H1 (cell line): Measurements from ENCODE around the gene LIN37. TPM values are rescaled to one million over a fixed set of nuclear protein-coding genes. Genes with fewer than 3 reads are reported as not detected.

Source experiments
- CTCF ChIA-PET: fragments of 300-600 bp; sonication (Branson Sonifier 250); formaldehyde crosslinking; loops from one replicate; lab custom pipeline; 2021; ENCODE audit not compliant: partially characterized antibody; lab: Charles Lee
- POLR2A ChIA-PET: fragments of 300-600 bp; sonication (Branson Sonifier 250); formaldehyde crosslinking; loops from one replicate; lab custom pipeline; 2021; ENCODE audit warnings: inconsistent platforms; ENCODE audit not compliant: partially characterized antibody; lab: Charles Lee
- DNase-seq, 2 experiments: peaks; one replicate each; pipeline versions ENCODE4 v3.0.0 to v3.0.0-alpha.2; 2010 to 2022; ENCODE audit warnings: low spot score in 2 of 2, low read depth in 1 of 2, mixed read lengths in 1 of 2
- FAIRE-seq: peaks from 2 replicates; lab custom pipeline; 2011; peaks lifted over from hg19 to GRCh38; lab: Jason Lieb, UNC
- H2AFZ ChIP-seq: 2 replicates; pipeline ENCODE4 v1.8.1; 2012; ENCODE audit warnings: low read length, inconsistent platforms
- H2AK5ac ChIP-seq: 2 replicates; pipeline ENCODE4 v1.6.1; 2013; ENCODE audit warnings: low read depth, low read length
- H2BK120ac ChIP-seq: replicated peaks from 2 replicates; pipeline ENCODE3; 2013; ENCODE audit warnings: low read depth, low read length, inconsistent platforms
- H2BK12ac ChIP-seq: 2 replicates; pipeline ENCODE4 v1.6.1; 2013; ENCODE audit warnings: low read depth, low read length
- H2BK15ac ChIP-seq: 2 replicates; pipeline ENCODE4 v1.6.1; 2013; ENCODE audit warnings: low read length
- H2BK20ac ChIP-seq: 2 replicates; pipeline ENCODE4 v1.6.1; 2013; ENCODE audit warnings: low read length
- H2BK5ac ChIP-seq: 2 replicates; pipeline ENCODE4 v1.6.1; 2013; ENCODE audit warnings: low read depth, low read length
- H3K14ac ChIP-seq: 2 replicates; pipeline ENCODE4 v1.6.1; 2013; ENCODE audit warnings: inconsistent platforms; ENCODE audit not compliant: insufficient read length
- H3K18ac ChIP-seq: 2 replicates; pipeline ENCODE4 v1.6.1; 2013; ENCODE audit warnings: low read length; ENCODE audit errors: extremely low read depth
- H3K23ac ChIP-seq: 2 replicates; pipeline ENCODE4 v1.6.1; 2013; ENCODE audit warnings: inconsistent platforms; ENCODE audit not compliant: insufficient read length
- H3K23me2 ChIP-seq: 2 replicates; pipeline ENCODE4 v1.6.1; 2013; ENCODE audit warnings: low read depth, low read length
- H3K27ac ChIP-seq: 2 replicates; pipeline ENCODE4 v1.6.1; 2011; ENCODE audit warnings: low read depth, low read length, inconsistent platforms
- H3K27me3 ChIP-seq, 4 experiments: replicated peaks in 1 of 4; 1 replicate in 1 of 4; 2 replicates in 3 of 4; pipeline versions ENCODE4 v1.6.1 to v1.8.1; 2011 to 2013; ENCODE audit warnings: low read length in 3 of 4, mild to moderate bottlenecking in 3 of 4, inconsistent platforms in 2 of 4, mixed read lengths in 2 of 4, moderate library complexity in 1 of 4; ENCODE audit not compliant: control insufficient read depth in 3 of 4, insufficient read depth in 3 of 4; ENCODE audit errors: extremely low read depth in 1 of 4
- H3K36me3 ChIP-seq, 4 experiments: 2 replicates each; pipeline versions ENCODE4 v1.6.1 to v1.8.1; 2011 to 2013; ENCODE audit warnings: mild to moderate bottlenecking in 4 of 4, low read length in 3 of 4, moderate library complexity in 2 of 4, control low read depth in 1 of 4, inconsistent platforms in 1 of 4; ENCODE audit not compliant: insufficient read depth in 4 of 4, control insufficient read depth in 2 of 4
- H3K4ac ChIP-seq: replicated peaks from 2 replicates; pipeline ENCODE3; 2013; ENCODE audit warnings: low read length, low read depth, mixed read lengths, inconsistent platforms; ENCODE audit not compliant: insufficient read length
- H3K4me1 ChIP-seq, 4 experiments: replicated peaks in 1 of 4; 1 replicate in 1 of 4; 2 replicates in 3 of 4; pipeline versions ENCODE4 v1.6.1 to v1.8.1; 2011 to 2013; ENCODE audit warnings: low read length in 3 of 4, inconsistent platforms in 2 of 4, mixed read lengths in 1 of 4; ENCODE audit not compliant: insufficient read depth in 4 of 4, control insufficient read depth in 3 of 4
- H3K4me2 ChIP-seq, 2 experiments: 2 replicates each; pipeline versions ENCODE4 v1.6.1 to v1.8.1; 2011 to 2013; ENCODE audit warnings: low read depth in 2 of 2, low read length in 2 of 2, control low read depth in 1 of 2, inconsistent platforms in 1 of 2, mild to moderate bottlenecking in 1 of 2; ENCODE audit not compliant: insufficient read depth in 1 of 2
- H3K4me3 ChIP-seq, 4 experiments: fragments of 200-600, 300-600 bp in 1 of 4; sonication (generic), shearing (Covaris generic), sonication (Bioruptor Twin) in 1 of 4; 2 replicates each; pipeline versions ENCODE4 v1.5.1 to v1.8.1; 2011 to 2016; ENCODE audit warnings: low read length in 4 of 4, low read depth in 3 of 4, control low read depth in 2 of 4, inconsistent platforms in 2 of 4, mild to moderate bottlenecking in 2 of 4, mixed read lengths in 1 of 4, moderate library complexity in 1 of 4; ENCODE audit not compliant: insufficient read depth in 2 of 4; ENCODE audit errors: extremely low read depth in 1 of 4
- H3K56ac ChIP-seq: replicated peaks from 2 replicates; pipeline ENCODE3; 2013; ENCODE audit warnings: low read depth, mild to moderate bottlenecking, mixed read lengths, low read length, inconsistent platforms; ENCODE audit not compliant: insufficient read length
- H3K79me1 ChIP-seq: 2 replicates; pipeline ENCODE4 v1.6.1; 2013; ENCODE audit warnings: low read depth, low read length, control low read depth
- H3K79me2 ChIP-seq, 2 experiments: 2 replicates each; pipeline versions ENCODE4 v1.6.1 to v1.8.1; 2012 to 2013; ENCODE audit warnings: low read length in 2 of 2, mild to moderate bottlenecking in 2 of 2, inconsistent platforms in 1 of 2; ENCODE audit not compliant: insufficient read depth in 2 of 2, control insufficient read depth in 1 of 2
- H3K9ac ChIP-seq, 4 experiments: replicated peaks in 1 of 4; 1 replicate in 1 of 4; 2 replicates in 3 of 4; pipeline versions ENCODE4 v1.6.1 to v1.8.1; 2011 to 2013; ENCODE audit warnings: low read depth in 3 of 4, low read length in 3 of 4, control low read depth in 2 of 4, mild to moderate bottlenecking in 2 of 4, moderate library complexity in 2 of 4, inconsistent platforms in 1 of 4; ENCODE audit errors: extremely low read depth in 1 of 4
- H3K9me3 ChIP-seq, 2 experiments: 2 replicates each; pipeline versions ENCODE4 v1.6.1 to v1.8.1; 2012 to 2013; ENCODE audit warnings: mild to moderate bottlenecking in 2 of 2, moderate library complexity in 2 of 2, control low read depth in 1 of 2, inconsistent platforms in 1 of 2, low read depth in 1 of 2, low read length in 1 of 2, mixed read lengths in 1 of 2; ENCODE audit not compliant: insufficient read depth in 2 of 2
- H4K20me1 ChIP-seq, 2 experiments: replicated peaks in 1 of 2; 2 replicates each; pipeline versions ENCODE3 to v1.8.1; 2011 to 2013; ENCODE audit warnings: inconsistent platforms in 2 of 2, low read length in 2 of 2, mild to moderate bottlenecking in 1 of 2; ENCODE audit not compliant: insufficient read depth in 2 of 2, control insufficient read depth in 1 of 2
- H4K5ac ChIP-seq: 2 replicates; pipeline ENCODE4 v1.6.1; 2013; ENCODE audit warnings: low read length, low read depth, mixed read lengths, inconsistent platforms; ENCODE audit not compliant: insufficient read length
- H4K8ac ChIP-seq: 2 replicates; pipeline ENCODE4 v1.8.0; 2013; ENCODE audit warnings: mild to moderate bottlenecking, moderate library complexity, low read length, inconsistent platforms; ENCODE audit not compliant: insufficient read depth; ENCODE audit errors: extremely low read depth
- H4K91ac ChIP-seq: replicated peaks from 2 replicates; pipeline ENCODE3; 2013; ENCODE audit warnings: low read length, mixed read lengths, inconsistent platforms; ENCODE audit not compliant: insufficient read length
- CBX8 ChIP-seq: fragments of 300-800, 300-1000 bp; sonication (generic); IDR thresholded peaks from 2 replicates; pipeline ENCODE4 v1.7.1; 2016; ENCODE audit warnings: low read depth, low read length, borderline replicate concordance
- HDAC2 ChIP-seq, 2 experiments: fragments of 300-600 bp in 1 of 2; sonication (generic) in 1 of 2; IDR thresholded peaks; 2 replicates each; pipeline ENCODE4 v1.6.1; 2011 to 2012; ENCODE audit warnings: low read depth in 2 of 2, low read length in 2 of 2, mild to moderate bottlenecking in 2 of 2, moderate library complexity in 2 of 2, borderline replicate concordance in 1 of 2, inconsistent platforms in 1 of 2
- JUN ChIP-seq: IDR thresholded peaks from 2 replicates; pipeline ENCODE4 v1.6.1; 2011; ENCODE audit warnings: low read depth, mild to moderate bottlenecking, improper control_type of control experiment, low read length
- KDM1A ChIP-seq: fragments of 200-600, 300-600 bp; sonication (generic); IDR thresholded peaks from 2 replicates; pipeline ENCODE4 v1.7.1; 2016; ENCODE audit warnings: mild to moderate bottlenecking, low read length, borderline replicate concordance
- KDM5A ChIP-seq: fragments of 200-600 bp; IDR thresholded peaks from 2 replicates; pipeline ENCODE4 v1.7.1; 2012; ENCODE audit warnings: mild to moderate bottlenecking, low read length, inconsistent platforms, mixed read lengths
- MAX ChIP-seq: IDR thresholded peaks from 2 replicates; pipeline ENCODE4 v1.6.1; 2012; ENCODE audit warnings: inconsistent platforms
- RXRA ChIP-seq: IDR thresholded peaks from 2 replicates; pipeline ENCODE4 v1.6.1; 2011; ENCODE audit warnings: low read depth, mild to moderate bottlenecking, low read length, moderate library complexity; ENCODE audit not compliant: insufficient read depth
- SIRT6 ChIP-seq: IDR thresholded peaks from one replicate; pipeline ENCODE4 v1.7.1; 2012; ENCODE audit warnings: low read length, inconsistent platforms
- SIX5 ChIP-seq: IDR thresholded peaks from 2 replicates; pipeline ENCODE4 v1.6.1; 2011; ENCODE audit warnings: mild to moderate bottlenecking, low read depth, low read length
- SP1 ChIP-seq: IDR thresholded peaks from 2 replicates; pipeline ENCODE4 v1.6.1; 2011; ENCODE audit warnings: low read depth, low read length
- WGBS, 2 experiments: shearing (Covaris generic) in 1 of 2; methylation state at CpG; one replicate each; pipeline versions ENCODE4 v1.1.6 to v1.1.7; 2013 to 2015; ENCODE audit warnings: low lambda C conversion rate in 2 of 2, mixed read lengths in 2 of 2, inconsistent platforms in 1 of 2, low coverage in 1 of 2, missing lambda C conversion rate in 1 of 2; ENCODE audit not compliant: insufficient replicate concordance in 2 of 2, insufficient coverage in 1 of 2, insufficient read length in 1 of 2; ENCODE audit errors: extremely low coverage in 1 of 2, missing lambda C conversion rate in 1 of 2; 5-methylcytosine and 5-hydroxymethylcytosine counted together
- polyA plus RNA-seq, 7 experiments: library from polyadenylated mRNA; depleted of rRNA in 3 of 7; stranded (reverse) in 5 of 7; unstranded in 2 of 7; fragments of >200 nt in 5 of 7; fragments of 200-250 nt in 2 of 7; gene quantifications; 1 replicate in 5 of 7; 2 replicates in 1 of 7; 4 replicates in 1 of 7; pipeline versions ENCODE4 v1.2.1 to v1.2.3, GENCODE V29; 2011 to 2013; ENCODE audit warnings: missing spikeins in 2 of 7, mixed read lengths in 2 of 7
- total RNA-seq: library from RNA; stranded (reverse); fragmentation: NEBNext Ultra II Directional; extraction: Animal tissue kit (Norgen Biotek cat#: 25700); gene quantifications from 2 replicates; pipeline ENCODE4 v1.2.1, GENCODE V29; 2021

Gene LIN37
- total and polyA plus RNA-seq, 2 of the 8 experiments (the other 6 are each of a cell fraction or from before 2014, with no cell fraction given) = 3.8 to 9.8 TPM

DNA sequence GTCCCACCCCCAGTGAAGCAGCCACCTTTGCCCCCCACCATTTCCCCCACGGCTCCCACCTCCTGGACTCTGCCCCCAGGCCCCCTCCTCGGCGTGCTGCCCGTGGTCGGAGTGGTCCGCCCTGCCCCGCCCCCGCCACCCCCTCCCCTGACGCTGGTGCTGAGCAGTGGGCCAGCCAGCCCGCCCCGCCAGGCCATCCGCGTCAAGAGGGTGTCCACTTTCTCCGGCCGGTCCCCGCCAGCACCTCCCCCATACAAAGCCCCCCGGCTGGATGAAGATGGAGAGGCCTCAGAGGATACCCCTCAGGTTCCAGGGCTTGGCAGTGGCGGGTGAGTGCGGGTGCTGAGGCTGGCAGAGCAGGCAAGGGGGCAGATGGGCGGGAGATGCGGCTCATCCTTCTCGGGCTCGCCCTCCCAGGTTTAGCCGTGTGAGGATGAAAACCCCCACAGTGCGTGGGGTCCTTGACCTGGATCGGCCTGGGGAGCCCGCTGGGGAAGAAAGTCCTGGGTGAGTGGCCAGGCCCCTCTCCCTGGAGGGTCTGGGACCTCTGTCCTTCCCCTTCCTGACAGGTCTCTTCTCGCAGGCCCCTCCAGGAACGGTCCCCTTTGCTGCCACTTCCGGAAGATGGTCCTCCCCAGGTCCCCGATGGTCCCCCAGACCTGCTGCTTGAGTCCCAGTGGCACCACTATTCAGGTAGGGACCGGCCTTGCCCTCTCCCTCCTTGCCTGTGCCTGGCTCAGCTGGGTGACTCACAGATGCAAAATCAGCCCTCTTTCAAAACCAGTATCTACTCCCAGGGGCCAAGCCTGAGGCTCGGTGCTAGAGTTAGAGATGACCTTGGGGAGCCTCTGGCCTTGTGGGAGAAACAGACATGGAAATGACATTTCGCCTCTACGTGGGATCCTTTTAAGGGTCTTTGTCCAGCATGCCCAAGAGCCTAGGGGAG, 14.9 kb upstream of the LIN37 start:
- no peaks in the 10 kb centered on the region for H3K79me1 ChIP-seq
- peaks cover 12 to 20% of the 10 kb centered on the region in 2 experiments for H4K20me1 ChIP-seq
- H3K79me2 ChIP-seq = no peaks in the 10 kb centered on the region
- no peak overlapping the region for H2AFZ ChIP-seq
- H3K4ac ChIP-seq = no peak overlapping the region
- no peak for TF ChIP-seq KDM1A
- no peak for TF ChIP-seq MAX
- TF ChIP-seq KDM5A = no peak
- no peak for TF ChIP-seq SP1
- TF ChIP-seq SIRT6 = no peak
- TF ChIP-seq SIX5 = no peak
- TF ChIP-seq JUN = no peak
- no peak for TF ChIP-seq RXRA
- TF ChIP-seq HDAC2 (IDR thresholded peaks at IDR 0.05; ENCODE audit: borderline replicate concordance in 1 of 2, low read depth in 2 of 2, low read length in 2 of 2) = no peak
- no peak for TF ChIP-seq CBX8
- H3K23me2 ChIP-seq = no peaks in the 10 kb centered on the region
- ChIA-PET POLR2A (interaction anchor here (1.2 to 7.6 kb wide), 6 partner anchors 8 to 15 kb away, joined by 4 to 54 read pairs (median 5); partner anchors contain the start of genes LIN37, PSENEN and U2AF1L4), CTCF (interaction anchor here (0.8 to 8.9 kb wide), 3 partner anchors 9 to 85 kb away, joined by 3 to 80 read pairs (median 4); no protein-coding TSS in a partner anchor)
- H2BK5ac ChIP-seq = no peak overlapping the region
- no peak overlapping the region for H2BK20ac ChIP-seq
- H3K56ac ChIP-seq = no peak overlapping the region
- FAIRE-seq (no peak), DNase-seq (no peak)
- no peak overlapping the region for H4K8ac ChIP-seq
- H3K4me1 ChIP-seq = no peaks in the 10 kb centered on the region
- no peaks in the 10 kb centered on the region for H3K9me3 ChIP-seq
- no peak overlapping the region for H4K91ac ChIP-seq
- H3K4me3 ChIP-seq = no peak overlapping the region
- no peak overlapping the region for H3K18ac ChIP-seq
- H3K27me3 ChIP-seq = no peaks in the 10 kb centered on the region
- H3K4me2 ChIP-seq = no peak overlapping the region
- H3K36me3 ChIP-seq = peaks cover 19 to 63% (median 58%) of the 10 kb centered on the region in 4 experiments
- no peak overlapping the region for H2BK120ac ChIP-seq
- no peak overlapping the region for H3K9ac ChIP-seq
- WGBS, 2 experiments = 94% methylated on average over 17 of the region's 35 CpGs; no CpG with 5 or more reads in 1 of the 2 experiments
- no peak overlapping the region for H3K23ac ChIP-seq
- H2BK15ac ChIP-seq = no peak overlapping the region
- H2BK12ac ChIP-seq = no peak overlapping the region
- H2AK5ac ChIP-seq = no peak overlapping the region
- no peak overlapping the region for H3K14ac ChIP-seq
- H4K5ac ChIP-seq = no peak overlapping the region
- no peak overlapping the region for H3K27ac ChIP-seq
